Nephron progenitor cell (in vitro differentiated cells): ENCODE results near the gene PHACTR3.

Source experiments
- DNase-seq: peaks from one replicate; pipeline ENCODE4 v3.0.0; 2021
- H3K27ac Mint-ChIP-seq: 2 replicates; pipeline ENCODE4 v1.8.0; 2021; ENCODE audit warnings: mild to moderate bottlenecking, moderate library complexity, mixed read lengths
- H3K27me3 Mint-ChIP-seq: 2 replicates; pipeline ENCODE4 v1.8.0; 2021; ENCODE audit warnings: mild to moderate bottlenecking, low read depth, mixed read lengths; ENCODE audit not compliant: poor library complexity
- H3K36me3 Mint-ChIP-seq: 2 replicates; pipeline ENCODE4 v1.8.0; 2021; ENCODE audit warnings: low read depth, mixed read lengths
- H3K4me1 Mint-ChIP-seq: 2 replicates; pipeline ENCODE4 v1.8.0; 2021; ENCODE audit warnings: mixed read lengths
- H3K4me3 Mint-ChIP-seq: 2 replicates; pipeline ENCODE4 v1.8.0; 2021; ENCODE audit warnings: mild to moderate bottlenecking, moderate library complexity, mixed read lengths
- H3K9me3 Mint-ChIP-seq: 2 replicates; pipeline ENCODE4 v1.8.0; 2021; ENCODE audit warnings: mild to moderate bottlenecking, moderate library complexity, mixed read lengths
- CTCF ChIP-seq: fragments of 200-600 bp; sonication (generic); IDR thresholded peaks from 2 replicates; pipeline ENCODE4 v1.5.0; 2021; ENCODE audit warnings: antibody characterized with exemption

Gene PHACTR3

GRCh38 chr20:59684685-59685242 is 80.4 kb downstream of the PHACTR3 start:
- no peak for DNase-seq
- Mint-ChIP-seq H3K4me1 (no peaks in the 10 kb centered on the region), H3K27ac (no peak overlapping the region), H3K4me3 (no peak overlapping the region), H3K27me3 (peaks cover 11% of the 10 kb centered on the region), H3K9me3 (peaks cover 64% of the 10 kb centered on the region), H3K36me3 (no peaks in the 10 kb centered on the region)
- TF ChIP-seq CTCF, result no peak

GRCh38 chr20:59686404-59687346 is 82.3 kb downstream of the PHACTR3 start:
- H3K4me1 Mint-ChIP-seq, result no peaks in the 10 kb centered on the region
- no peak for TF ChIP-seq CTCF
- no peak for DNase-seq
- no peak overlapping the region for H3K4me3 Mint-ChIP-seq
- no peak overlapping the region for H3K27ac Mint-ChIP-seq
- peaks cover 60% of the 10 kb centered on the region for H3K9me3 Mint-ChIP-seq
- H3K36me3 Mint-ChIP-seq, result no peaks in the 10 kb centered on the region
- H3K27me3 Mint-ChIP-seq, result peaks cover 11% of the 10 kb centered on the region

- Mint-ChIP-seq H3K27ac (no peak overlapping the region), H3K27me3 (peaks cover 4% of the 10 kb centered on the region), H3K4me1 (no peaks in the 10 kb centered on the region), H3K9me3 (peaks cover 62% of the 10 kb centered on the region), H3K36me3 (no peaks in the 10 kb centered on the region), H3K4me3 (no peak overlapping the region)
- DNase-seq, result no peak
- no peak for TF ChIP-seq CTCF
Measured at GRCh38 chr20:59688356-59688755, 84.0 kb downstream of the PHACTR3 start.

GRCh38 chr20:59688999-59689398 is 84.7 kb downstream of the PHACTR3 start:
- Mint-ChIP-seq H3K4me1 (no peaks in the 10 kb centered on the region), H3K4me3 (no peak overlapping the region), H3K27me3 (peaks cover 4% of the 10 kb centered on the region), H3K27ac (no peak overlapping the region), H3K36me3 (no peaks in the 10 kb centered on the region), H3K9me3 (peaks cover 61% of the 10 kb centered on the region)
- TF ChIP-seq CTCF, result no peak
- DNase-seq, result no peak

- Mint-ChIP-seq H3K36me3 (no peaks in the 10 kb centered on the region), H3K4me3 (no peak overlapping the region), H3K27me3 (peaks cover 4% of the 10 kb centered on the region), H3K27ac (no peak overlapping the region), H3K9me3 (peaks cover 69% of the 10 kb centered on the region), H3K4me1 (no peaks in the 10 kb centered on the region)
- no peak for DNase-seq
- no peak for TF ChIP-seq CTCF
Measured at GRCh38 chr20:59690101-59690500, 85.8 kb downstream of the PHACTR3 start.
